Vein endothelial cell (primary cell): ENCODE measurements around the gene KCNK2. TPM values are rescaled to one million over a fixed set of nuclear protein-coding genes. Genes with fewer than 3 reads are reported as not detected.

ENCODE experiments used
- total RNA-seq: library from RNA; depleted of rRNA; stranded (reverse); fragments of >200 nt; gene quantifications from 2 replicates; pipeline ENCODE4 v1.2.3, GENCODE V29; 2012

The KCNK2 gene
- under 0.01 and 0.38 TPM in 2 replicates for total RNA-seq

GRCh38 chr1:215082532-215083382 is at the start of gene KCNK2:
Gene KCNK2 (plus strand): TSS chr1:215082737. CDS start chr1:215083386, 649 bp downstream.

